Heart right ventricle (tissue), 16 donors: Measurements from ENCODE around the gene PDE4D. TPM values are rescaled to one million over a fixed set of nuclear protein-coding genes. Genes with fewer than 3 reads are reported as not detected.
A peak's percentile ranks its signal among the peaks of the same experiment; 100 is the strongest.

Experiments used
- ATAC-seq, 8 donors: fragments of 200-7000 bp; cut with Tn5 transposase; one replicate each; pipeline ENCODE4 v1.9.1; 2020; ENCODE audit warnings: mild to moderate bottlenecking in 8 of 8, moderate library complexity in 8 of 8, moderate number of reproducible peaks in 1 of 8
- DNase-seq, 2 donors: peaks; one replicate each; pipeline ENCODE4 v3.0.0-alpha.2; 2020
- H3K27ac ChIP-seq, 10 donors: fragments of 200-600 bp; sonication (generic) in 2 of 10; one replicate each; pipeline versions ENCODE4 v1.5.0 to v1.8.0; 2020 to 2022; ENCODE audit warnings: mild to moderate bottlenecking in 3 of 10
- H3K27me3 ChIP-seq, 7 donors: fragments of 200-600 bp; one replicate each; pipeline ENCODE4 v1.8.0; 2021 to 2022; ENCODE audit warnings: mild to moderate bottlenecking in 2 of 7
- H3K36me3 ChIP-seq, 9 donors: fragments of 200-600 bp; sonication (generic) in 1 of 9; one replicate each; pipeline versions ENCODE4 v1.5.0 to v1.8.0; 2020 to 2022; ENCODE audit warnings: mild to moderate bottlenecking in 2 of 9
- H3K4me1 ChIP-seq, 9 donors: fragments of 200-600 bp; sonication (generic) in 1 of 9; one replicate each; pipeline versions ENCODE4 v1.5.0 to v1.8.0; 2020 to 2022; ENCODE audit warnings: mild to moderate bottlenecking in 4 of 9
- H3K4me3 ChIP-seq, 10 donors: fragments of 200-600 bp; sonication (generic) in 2 of 10; one replicate each; pipeline versions ENCODE4 v1.5.0 to v1.8.0; 2020 to 2022; ENCODE audit warnings: mild to moderate bottlenecking in 7 of 10, moderate library complexity in 2 of 10
- H3K9me3 ChIP-seq, 11 donors: fragments of 200-600 bp in 10 of 11; sonication (generic) in 2 of 11; one replicate each; pipeline versions ENCODE4 v1.5.0 to v1.8.0; 2013 to 2022; ENCODE audit warnings: mild to moderate bottlenecking in 2 of 11, control low read depth in 1 of 11, moderate library complexity in 1 of 11
- WGBS, 2 donors: extraction: QIAGEN DNeasy Blood & Tissue Kit; methylation state at CpG; one replicate each; pipeline ENCODE4 v1.1.7; 2013; ENCODE audit warnings: inconsistent platforms in 1 of 2; 5-methylcytosine and 5-hydroxymethylcytosine counted together
- intact Hi-C, 10 donors: fragments of 100-400 bp; cut with DNase I; formaldehyde crosslinking; loops; one replicate each; pipeline versions ENCODE4 v1.11.1 to v1.14.2; 2022
- polyA plus RNA-seq, 2 donors: library from polyadenylated mRNA; stranded (reverse); fragments of 200-250 nt; gene quantifications; one replicate each; pipeline ENCODE4 v1.2.3, GENCODE V29; 2013
- total RNA-seq, 10 donors: library from RNA; stranded (reverse); fragmentation: NEBNext Ultra II Directional in 3 of 10; extraction: Animal tissue kit (Norgen Biotek cat#: 25700) in 3 of 10; gene quantifications; one replicate each; pipeline versions ENCODE4 v1.2.1 to v1.2.4, GENCODE V29; 2021 to 2023
- TF ChIP-seq, protein P1 (sequence below), 9 donors: fragments of 200-600 bp; sonication (generic) in 2 of 9; IDR thresholded peaks; one replicate each; pipeline versions ENCODE4 v1.5.0 to v1.8.0; 2021 to 2022; ENCODE audit warnings: antibody characterized with exemption in 9 of 9, mild to moderate bottlenecking in 5 of 9, moderate library complexity in 1 of 9
- donor health status: Arrhythmogenic right ventricular cardiomyopathy.
- donor health status: ischemic (EF 13 %, LVEDD 7.1; RV severe dilation, severe dysfunction).
- donor health status: healthy with polysubstance abuse.
- donor health status: DM: no; HTN: yes; CAD: no.
- donor health status: DM: no; HTN: no; CAD: no.
- donor health status: ischemic (EF 25% LVEDD 6.9; RV normal size, moderate dysfunction).
- donor health status: ischemic (EF 25% LVEDD 5.7; RV mildly dilated, moderate dysfunction).
- donor health status: healthy.
- donor health status: DM: yes; HTN: yes; CAD: no.
- donor health status: Ischemic cardiomyopathy.
- donor health status: ischemic (EF 35%, LVEDD 5.7; RV mildly dilated, moderate dysfunction).
- donor health status: nonischemic (EF 11% LVEDD 7.7; RV severe dilation, severe dysfunction).
- donor health status: DM: yes; HTN: yes; CAD: no.
- donor health status: PGD.
- donor health status: ischemic (EF 29% LVEDD 5.4; RV normal size, mild dysfunction).
- donor health status: nonischemic (EF 23%, LVEDD 6.1; RV moderate dilation, normal function).

Gene PDE4D
- total and polyA plus RNA-seq, 12 donors: 5.8 to 83.2 (median 39.5) TPM

DNA sequence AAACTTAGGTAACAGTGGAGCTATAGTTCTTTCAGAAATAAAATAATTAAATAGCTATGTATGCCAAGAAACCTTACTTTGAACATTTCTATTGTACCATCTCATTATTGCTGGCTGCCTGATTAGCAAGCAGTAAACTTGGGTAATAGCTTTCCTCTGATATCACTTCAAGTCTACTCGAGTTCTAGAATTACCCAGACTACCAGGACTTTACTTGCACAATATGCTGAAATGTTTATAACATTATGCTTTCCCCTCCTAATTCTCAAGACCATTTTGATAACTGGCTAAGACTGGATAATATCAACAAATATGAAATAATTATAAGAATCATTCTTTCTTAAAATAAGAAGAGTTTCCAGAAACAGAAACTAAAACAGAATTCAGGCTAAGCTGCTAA lies 798.0 kb downstream of the PDE4D start:
- no peak for DNase-seq
- WGBS, 2 donors: 48 to 70% methylated on average over 1 of the region's 1 CpG
- peak overlapping the region in 1 of 10 donors; percentile 43 for H3K27ac ChIP-seq
- no peaks in the 10 kb centered on the region for H3K36me3 ChIP-seq
- peaks cover 0 to 25% (median 0%) of the 10 kb centered on the region in 9 donors for H3K4me1 ChIP-seq
- H3K4me3 ChIP-seq: no peak overlapping the region
- TF ChIP-seq, protein P1, sequence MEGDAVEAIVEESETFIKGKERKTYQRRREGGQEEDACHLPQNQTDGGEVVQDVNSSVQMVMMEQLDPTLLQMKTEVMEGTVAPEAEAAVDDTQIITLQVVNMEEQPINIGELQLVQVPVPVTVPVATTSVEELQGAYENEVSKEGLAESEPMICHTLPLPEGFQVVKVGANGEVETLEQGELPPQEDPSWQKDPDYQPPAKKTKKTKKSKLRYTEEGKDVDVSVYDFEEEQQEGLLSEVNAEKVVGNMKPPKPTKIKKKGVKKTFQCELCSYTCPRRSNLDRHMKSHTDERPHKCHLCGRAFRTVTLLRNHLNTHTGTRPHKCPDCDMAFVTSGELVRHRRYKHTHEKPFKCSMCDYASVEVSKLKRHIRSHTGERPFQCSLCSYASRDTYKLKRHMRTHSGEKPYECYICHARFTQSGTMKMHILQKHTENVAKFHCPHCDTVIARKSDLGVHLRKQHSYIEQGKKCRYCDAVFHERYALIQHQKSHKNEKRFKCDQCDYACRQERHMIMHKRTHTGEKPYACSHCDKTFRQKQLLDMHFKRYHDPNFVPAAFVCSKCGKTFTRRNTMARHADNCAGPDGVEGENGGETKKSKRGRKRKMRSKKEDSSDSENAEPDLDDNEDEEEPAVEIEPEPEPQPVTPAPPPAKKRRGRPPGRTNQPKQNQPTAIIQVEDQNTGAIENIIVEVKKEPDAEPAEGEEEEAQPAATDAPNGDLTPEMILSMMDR (IDR thresholded peaks at IDR 0.05): no peak
- peak in 1 of 8 donors; percentile 50 for ATAC-seq
- intact Hi-C loops: no loop called here
- H3K9me3 ChIP-seq: no peaks in the 10 kb centered on the region
- H3K27me3 ChIP-seq: no peaks in the 10 kb centered on the region

DNA sequence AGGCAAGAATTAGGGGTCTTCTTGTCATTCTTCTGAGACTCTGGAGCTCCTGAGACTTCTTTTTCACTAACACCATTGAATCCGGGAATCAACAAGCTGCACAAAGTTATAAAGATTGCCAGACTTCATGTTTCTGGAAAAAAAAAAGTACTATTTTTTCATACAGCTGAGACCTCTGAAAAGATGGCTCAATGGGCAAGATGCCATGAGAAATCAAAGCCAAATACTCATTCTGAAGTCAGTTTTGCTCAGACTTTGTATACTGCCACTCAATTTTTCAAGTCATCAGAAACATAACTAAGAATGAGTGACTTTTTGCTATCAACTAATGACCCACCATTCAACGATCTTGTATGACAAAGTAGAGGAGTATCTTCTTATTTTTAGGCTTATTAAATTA lies 798.7 kb downstream of the PDE4D start:
- no peak for ATAC-seq
- intact Hi-C loops: no loop called here
- no peak for DNase-seq
- Histone ChIP-seq H3K27me3 (no peaks in the 10 kb centered on the region), H3K27ac (peak overlapping the region in 1 of 10 donors; percentile 43), H3K9me3 (no peaks in the 10 kb centered on the region), H3K36me3 (no peaks in the 10 kb centered on the region), H3K4me3 (no peak overlapping the region), H3K4me1 (peaks cover 0 to 25% (median 0%) of the 10 kb centered on the region in 9 donors)
- 57 to 77% methylated on average over 2 of the region's 2 CpGs for WGBS, 2 donors
- TF ChIP-seq, protein P1 (IDR thresholded peaks at IDR 0.05): no peak

DNA sequence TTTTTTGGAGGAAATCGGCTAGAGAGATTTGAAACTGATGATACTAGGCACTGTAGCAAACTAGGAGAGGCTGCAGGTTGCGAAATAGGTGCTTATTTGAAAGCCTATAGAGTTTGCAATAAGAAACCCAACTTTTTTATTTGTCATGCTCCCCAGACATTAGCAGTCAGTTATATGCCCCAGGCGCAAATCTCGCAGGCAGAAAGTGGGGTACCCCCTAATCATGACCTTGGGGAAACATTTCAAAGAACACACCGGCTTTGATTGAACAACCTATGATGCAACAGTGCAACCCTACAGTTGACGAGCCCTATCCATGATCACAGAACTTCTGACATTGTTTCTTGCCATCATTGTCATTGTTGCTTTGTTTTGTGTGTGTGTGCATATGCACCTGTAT lies 800.2 kb downstream of the PDE4D start:
- TF ChIP-seq, protein P1 (IDR thresholded peaks at IDR 0.05): no peak
- no peak for ATAC-seq
- no peaks in the 10 kb centered on the region for H3K9me3 ChIP-seq
- intact Hi-C loops: no loop called here
- H3K4me3 ChIP-seq: peak overlapping the region in 6 of 10 donors; percentile 1 to 37 (median 10)
- WGBS, 2 donors: 92 to 96% methylated on average over 6 of the region's 6 CpGs
- H3K4me1 ChIP-seq: peaks cover 0 to 30% (median 0%) of the 10 kb centered on the region in 9 donors
- H3K36me3 ChIP-seq: no peaks in the 10 kb centered on the region
- no peak for DNase-seq
- H3K27ac ChIP-seq: peak overlapping the region in 3 of 10 donors; percentile 3 to 29 (median 20)
- no peaks in the 10 kb centered on the region for H3K27me3 ChIP-seq

DNA sequence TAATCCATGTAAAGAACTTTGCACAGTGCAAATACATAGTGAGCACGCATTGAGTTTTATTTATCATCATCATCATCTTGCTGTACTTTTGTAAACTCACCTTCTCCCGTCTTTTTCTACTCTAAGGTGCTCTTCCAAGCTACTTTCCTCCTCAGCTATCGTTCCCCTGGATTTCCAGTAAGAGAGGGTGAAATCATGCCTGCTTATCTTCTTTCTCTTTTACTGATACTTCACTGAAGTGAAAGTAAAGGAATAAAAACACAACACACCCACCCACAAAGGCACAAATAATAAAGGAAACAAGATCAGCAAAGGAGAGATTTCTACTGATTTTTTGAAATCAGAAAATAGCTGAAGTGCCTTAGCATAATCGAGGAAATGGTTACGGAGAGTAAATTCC lies 800.8 kb downstream of the PDE4D start:
- H3K27ac ChIP-seq: peak overlapping the region in 3 of 10 donors; percentile 3 to 29 (median 20)
- H3K36me3 ChIP-seq: no peaks in the 10 kb centered on the region
- ATAC-seq (no peak), DNase-seq (no peak)
- WGBS, 2 donors: 65 to 78% methylated on average over 5 of the region's 5 CpGs
- intact Hi-C loops: no loop called here
- no peaks in the 10 kb centered on the region for H3K27me3 ChIP-seq
- TF ChIP-seq, protein P1 (IDR thresholded peaks at IDR 0.05): no peak
- H3K9me3 ChIP-seq: no peaks in the 10 kb centered on the region
- peaks cover 0 to 30% (median 0%) of the 10 kb centered on the region in 9 donors for H3K4me1 ChIP-seq
- H3K4me3 ChIP-seq: peak overlapping the region in 6 of 10 donors; percentile 1 to 37 (median 10)
